DMS153 treated with DMSO at 0.1 percent for 48 hours (cell line): ENCODE measurements around the gene PLXNB3.

Source experiments
- DNase-seq: peaks from one replicate; lab custom pipeline; 2025; ENCODE audit not compliant: unreplicated experiment; lab: John Stamatoyannopoulos, UW

The PLXNB3 gene

GRCh38 chrX:153791104-153791852 is 27.2 kb downstream of the PLXNB3 start:
- no peak for DNase-seq

- DNase-seq: no peak
Observed at GRCh38 chrX:153792368-153792767, 28.3 kb downstream of the PLXNB3 start.

DNA sequence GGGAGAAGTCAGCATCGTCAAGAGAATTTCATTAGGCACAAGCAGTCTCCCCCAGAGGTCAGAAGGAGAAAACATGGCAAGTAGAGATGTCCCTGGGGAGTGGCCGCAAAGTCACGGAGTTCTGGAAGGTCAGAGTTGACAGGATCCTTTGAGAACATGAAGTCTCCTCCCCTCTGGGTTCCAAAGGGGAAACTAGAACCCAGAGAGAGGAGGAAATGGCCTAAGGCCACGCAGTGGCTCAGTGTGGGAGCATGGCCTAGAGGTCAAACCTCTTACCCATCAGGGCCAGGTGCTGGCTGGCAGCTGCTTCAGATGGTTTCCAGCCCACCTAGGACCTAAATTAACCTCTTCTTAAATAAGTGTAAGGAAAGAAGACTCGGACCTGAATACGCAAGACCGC is 29.2 kb downstream of the PLXNB3 start:
- DNase-seq: no peak

GRCh38 chrX:153794018-153794896 is 30.2 kb downstream of the PLXNB3 start, which contains the start of the genes IDH3G and SSR4:
Gene IDH3G (minus strand): TSS chrX:153794375. CDS start chrX:153794326, 49 bp downstream.
Gene SSR4 (plus strand): TSS chrX:153794668. CDS start chrX:153794688, 20 bp downstream.
- peak; percentile 97 for DNase-seq

DNA sequence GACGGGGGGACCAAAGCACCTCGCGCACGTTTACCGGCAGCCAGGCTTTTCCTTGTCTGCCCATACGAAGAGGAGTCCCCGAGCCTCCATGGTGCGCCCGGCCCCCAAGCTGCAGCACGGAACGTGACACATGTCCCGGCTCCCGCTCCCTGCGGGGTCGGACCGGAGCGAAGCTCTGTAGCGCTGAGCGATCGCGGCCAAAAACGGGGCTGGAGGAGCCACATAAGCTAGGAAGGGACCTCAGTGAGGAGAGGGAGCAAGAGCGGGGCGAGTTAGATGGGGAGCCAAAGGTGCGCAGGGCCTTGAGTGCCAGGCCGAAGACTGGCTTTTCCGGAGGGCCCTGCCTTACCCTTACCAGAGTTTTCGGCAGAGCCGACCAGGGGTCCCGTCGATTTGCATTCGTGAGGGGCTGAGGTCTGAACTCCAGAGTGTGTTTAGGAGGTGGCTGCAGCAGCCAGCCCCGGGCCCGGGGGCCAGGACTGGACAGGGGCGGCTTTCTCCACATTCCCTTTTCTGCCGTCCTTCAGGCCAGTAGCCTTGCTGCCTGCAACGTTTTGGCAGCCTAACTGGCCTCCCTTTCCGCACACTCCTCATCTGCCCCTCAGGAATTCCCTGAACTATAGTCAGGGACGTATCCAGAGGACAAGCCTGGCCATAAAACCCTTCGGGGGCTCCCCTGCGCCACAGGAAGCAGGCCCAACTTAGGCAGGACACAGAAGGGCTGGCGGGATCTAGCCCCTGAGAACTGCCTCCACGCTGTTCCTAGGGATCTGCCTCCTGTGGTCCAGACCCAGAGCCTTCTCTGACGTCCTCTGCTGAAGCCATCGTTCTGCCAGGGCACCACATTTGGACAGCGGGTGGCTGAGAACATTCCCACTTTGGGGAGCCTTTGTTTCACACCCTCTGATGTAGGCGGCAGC is 31.1 kb downstream of the PLXNB3 start:
- DNase-seq: no peak

GRCh38 chrX:153797415-153798015 is 33.5 kb downstream of the PLXNB3 start:
- DNase-seq: no peak

DNA sequence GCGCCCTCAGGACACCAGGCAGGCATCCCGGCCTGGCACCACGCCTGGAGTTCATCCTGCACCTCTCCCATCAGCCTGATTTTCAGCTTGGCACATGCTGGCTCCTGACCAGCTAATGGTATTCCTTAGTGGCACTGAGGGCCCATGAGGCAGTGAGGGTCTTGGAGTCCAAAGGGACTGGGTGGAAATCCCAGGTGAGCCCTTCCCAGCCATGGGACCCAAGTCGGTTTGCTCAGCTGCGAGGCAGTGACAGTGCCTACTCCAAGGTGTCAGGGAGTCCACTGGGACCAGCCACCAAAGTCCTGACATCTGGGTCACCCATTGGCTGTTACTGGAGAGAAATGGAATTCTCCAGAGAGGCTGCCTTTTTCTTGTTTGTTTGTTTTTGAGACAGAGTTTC is 35.3 kb downstream of the PLXNB3 start:
- DNase-seq: no peak

DNA sequence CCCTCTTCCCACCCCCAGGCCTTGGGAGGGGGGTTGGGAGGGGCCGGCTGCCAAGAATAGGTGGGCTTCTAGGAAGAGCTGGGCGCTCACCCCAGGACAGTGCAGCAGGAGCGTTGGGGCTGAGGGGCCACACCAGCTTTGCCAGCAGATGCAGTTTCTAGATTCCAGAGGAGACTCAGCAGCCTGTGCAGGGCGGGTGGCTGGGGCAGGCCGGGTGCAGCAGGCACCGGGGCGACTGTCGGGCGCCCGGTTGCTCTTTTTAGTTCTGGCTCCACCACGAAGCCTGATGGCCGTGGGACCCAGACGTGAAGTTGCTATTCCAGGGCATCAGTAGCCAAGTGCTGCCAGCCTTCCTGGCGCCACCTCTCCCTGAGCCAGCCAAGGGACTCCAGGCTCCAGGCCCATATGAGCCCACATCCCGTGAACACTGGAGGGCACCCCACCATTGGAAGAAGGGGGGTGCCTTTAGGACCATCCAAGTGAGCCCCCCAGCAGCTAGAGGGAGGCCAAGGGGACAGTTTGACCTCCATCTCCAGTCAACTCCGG is 36.2 kb downstream of the PLXNB3 start:
- DNase-seq: no peak

GRCh38 chrX:153800746-153801145 is 36.7 kb downstream of the PLXNB3 start:
- no peak for DNase-seq

DNA sequence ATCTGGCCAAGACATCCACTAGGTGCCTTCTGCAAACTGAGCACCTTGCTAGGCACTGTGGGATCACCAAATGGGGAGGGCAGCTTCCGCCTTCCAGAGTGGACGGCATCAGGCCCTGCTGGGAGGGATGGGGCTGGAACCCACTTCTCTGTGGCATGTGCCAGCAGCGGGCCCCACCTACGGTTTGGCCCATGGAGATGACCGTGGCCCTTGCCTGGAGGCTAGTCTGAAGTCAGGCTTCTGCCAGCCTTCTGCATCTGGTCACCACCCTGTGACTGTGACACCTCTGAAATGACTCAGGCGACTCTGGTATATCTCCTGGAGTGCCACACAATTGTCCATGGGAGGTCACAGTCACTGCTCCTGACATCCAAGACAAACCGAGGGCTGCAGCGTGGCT is 37.6 kb downstream of the PLXNB3 start:
- no peak for DNase-seq

DNA sequence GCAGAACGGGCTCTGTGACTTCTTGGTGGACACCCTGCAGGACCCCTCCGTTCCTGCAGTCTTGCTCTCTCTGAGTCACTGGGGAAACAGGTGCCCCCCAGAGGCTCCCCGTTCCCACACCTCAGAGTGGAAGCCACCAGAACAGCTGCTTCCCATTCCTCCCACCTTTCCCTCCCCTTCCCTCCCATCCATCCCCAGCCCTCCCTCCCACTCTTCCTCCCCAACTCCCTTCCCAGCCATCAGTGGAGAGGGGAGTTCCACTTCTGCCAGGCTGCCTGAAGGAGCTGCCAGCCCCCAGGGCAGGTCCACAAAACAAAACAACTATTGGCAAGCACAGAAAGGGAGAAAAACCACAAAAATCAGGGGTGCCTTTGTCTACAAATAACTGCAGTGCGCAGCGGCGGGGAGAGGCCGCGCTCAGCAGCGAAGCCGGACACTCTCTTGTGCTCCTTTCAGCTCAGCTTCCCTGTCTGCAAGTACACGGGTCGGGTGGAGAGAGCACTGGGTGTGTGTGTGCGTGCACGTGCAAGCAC is 38.5 kb downstream of the PLXNB3 start:
- no peak for DNase-seq

- DNase-seq: no peak
Observed at GRCh38 chrX:153803211-153804099, 39.4 kb downstream of the PLXNB3 start.

DNA sequence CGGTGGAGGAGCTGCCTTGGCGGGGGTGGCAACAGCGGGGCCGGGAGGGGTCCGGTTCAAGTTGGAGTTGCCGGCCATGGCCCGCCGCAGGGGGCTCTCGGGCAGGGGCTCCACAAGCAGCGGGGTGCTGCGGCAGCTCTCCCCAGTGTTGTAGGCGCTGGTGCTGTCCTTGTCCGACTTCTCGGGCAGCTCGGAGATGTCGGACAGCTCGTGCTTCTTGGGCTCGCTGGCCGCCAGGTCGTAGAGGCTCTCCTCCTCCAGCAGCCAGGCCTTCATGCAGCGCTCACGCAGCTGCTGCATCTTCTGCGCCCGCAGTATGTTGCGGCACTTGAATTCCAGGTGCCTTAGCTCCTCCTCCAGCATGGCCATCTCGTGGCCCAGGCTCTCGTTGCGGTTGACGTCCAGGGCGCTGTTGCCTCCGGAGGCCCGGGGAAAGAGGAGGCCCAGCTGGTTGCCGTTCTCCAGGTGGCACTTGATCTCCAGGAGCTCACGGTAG is 40.1 kb downstream of the PLXNB3 start:
- DNase-seq: no peak

DNA sequence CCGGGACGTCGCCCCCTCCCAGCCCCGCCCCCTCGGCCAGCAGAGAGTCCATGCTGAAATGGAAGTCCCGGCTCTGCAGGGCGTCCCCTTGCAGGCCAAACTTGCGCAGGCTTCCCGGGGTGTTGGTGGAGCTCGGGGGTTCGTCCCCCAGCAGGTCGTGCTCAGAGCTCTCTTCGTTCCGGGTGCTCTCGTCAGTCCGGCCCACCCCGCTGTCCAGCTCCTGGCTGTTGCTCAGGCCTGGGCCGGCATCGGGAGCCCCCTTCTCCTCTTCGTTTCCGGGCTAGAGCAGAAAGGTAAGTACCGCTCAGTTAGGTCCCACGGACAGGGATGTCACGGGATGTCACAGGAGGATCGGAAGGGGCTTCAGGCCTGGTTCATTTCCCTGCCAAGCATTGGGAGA is 40.6 kb downstream of the PLXNB3 start:
- DNase-seq: no peak

DNA sequence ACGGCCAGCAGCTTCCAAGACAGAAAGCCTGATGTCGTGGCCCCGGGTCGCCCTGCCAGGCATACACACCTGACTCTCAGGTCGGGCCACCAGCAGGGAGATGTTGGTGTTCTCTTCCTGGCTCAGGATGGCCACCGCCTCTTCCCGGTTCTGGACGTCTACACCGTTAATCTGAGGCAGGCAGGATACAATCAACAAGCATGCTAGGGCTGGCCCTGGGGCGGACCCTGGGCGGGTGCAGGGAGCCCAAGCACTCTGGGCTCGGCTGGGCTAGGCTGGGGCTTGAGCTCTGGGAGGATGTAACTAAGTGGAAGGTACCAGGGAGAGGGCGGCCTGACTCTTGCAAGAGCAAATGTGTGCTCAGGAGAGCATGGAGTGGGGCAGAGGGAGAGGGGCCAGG is 41.4 kb downstream of the PLXNB3 start:
- no peak for DNase-seq

GRCh38 chrX:153806999-153807575 is 43.0 kb downstream of the PLXNB3 start:
- DNase-seq: no peak

DNA sequence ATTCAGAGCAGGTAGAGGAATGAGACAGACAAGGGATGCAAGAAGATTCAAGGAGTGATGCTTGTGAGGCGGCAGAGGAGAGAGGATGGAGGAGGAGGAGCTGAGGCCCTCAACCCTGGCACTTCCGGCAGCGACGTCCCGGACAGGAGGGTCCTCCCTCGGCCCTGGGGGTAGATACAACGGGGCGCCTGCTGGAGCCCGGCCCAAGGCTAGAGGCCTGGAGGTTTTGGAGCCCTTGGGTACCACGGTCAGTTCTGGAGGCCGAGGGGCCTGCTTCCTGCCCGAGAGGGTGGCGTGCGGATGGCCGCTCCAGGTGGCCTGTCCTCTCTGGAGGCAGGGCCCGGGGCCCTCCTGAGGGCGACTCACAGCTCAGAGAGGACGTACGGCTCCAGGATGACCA is 43.9 kb downstream of the PLXNB3 start:
- DNase-seq: no peak

DNA sequence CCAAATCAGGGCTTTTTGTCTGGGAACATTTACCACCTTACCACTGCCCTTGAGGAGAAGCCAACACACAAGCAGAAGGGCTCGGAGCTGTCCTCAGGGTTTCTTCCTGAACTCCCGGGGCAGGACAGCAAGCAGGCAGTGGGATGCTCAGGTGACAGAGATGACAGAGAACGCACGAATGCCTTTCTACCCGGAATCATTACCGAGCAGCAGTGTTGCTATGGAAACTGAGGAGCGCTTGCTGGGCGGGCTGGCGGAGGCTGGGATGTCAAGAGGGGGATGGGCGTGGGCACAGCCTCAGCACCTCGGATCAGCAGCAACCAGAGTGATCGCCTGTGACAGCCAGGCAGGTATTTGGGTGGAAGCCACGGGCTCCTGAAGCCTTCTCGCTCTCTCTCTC is 48.2 kb downstream of the PLXNB3 start:
- DNase-seq: no peak

DNA sequence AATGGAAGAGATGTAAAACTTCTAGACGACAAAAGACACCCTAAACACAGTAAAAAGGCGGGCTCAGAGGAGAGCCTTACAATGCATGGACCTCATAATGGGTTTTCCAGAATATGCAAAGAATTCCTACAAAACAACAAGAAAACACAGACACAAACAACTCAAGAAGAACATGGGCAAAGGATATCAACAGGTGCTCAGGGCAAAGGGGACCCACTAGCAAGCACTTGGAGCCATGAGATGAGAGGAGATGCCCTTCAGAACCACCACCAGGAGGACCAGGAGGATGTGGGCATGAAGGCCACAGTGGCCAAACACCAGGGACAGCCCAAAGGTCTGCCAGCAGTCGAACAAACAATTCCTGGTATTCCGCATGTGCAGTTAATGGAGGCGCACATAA is 49.1 kb downstream of the PLXNB3 start:
- DNase-seq: no peak
